Adrenal gland (tissue), 12 donors: ENCODE results near the gene OR51Q1. TPM values are rescaled to one million over a fixed set of nuclear protein-coding genes. Genes with fewer than 3 reads are reported as not detected.

Source experiments
- DNase-seq, 7 donors: peaks; one replicate each; pipeline ENCODE4 v3.0.0-alpha.2; 2019 to 2020
- H3K27ac ChIP-seq, 5 donors: fragments of 200-600 bp; sonication (generic) in 4 of 5; 1 replicate in 3 of 5; 2 replicates in 2 of 5; pipeline versions ENCODE4 v1.5.1 to v1.8.0; 2016 to 2020; ENCODE audit warnings: mild to moderate bottlenecking in 1 of 5
- H3K27me3 ChIP-seq: fragments of 200-600 bp; 2 replicates; pipeline ENCODE4 v1.8.0; 2021
- H3K36me3 ChIP-seq, 2 donors: fragments of 200-600 bp; replicated peaks in 1 of 2; 1 replicate in 1 of 2; 2 replicates in 1 of 2; pipeline versions ENCODE4 v1.5.1 to v1.8.0; 2018 to 2022
- H3K4me1 ChIP-seq, 2 donors: fragments of 200-600 bp; replicated peaks in 1 of 2; 1 replicate in 1 of 2; 2 replicates in 1 of 2; pipeline versions ENCODE4 v1.5.1 to v1.8.0; 2018 to 2021
- H3K4me3 ChIP-seq, 4 donors: fragments of 200-600 bp; sonication (generic) in 3 of 4; one replicate each; pipeline ENCODE4 v1.5.1; 2016 to 2018
- H3K9me3 ChIP-seq, 3 donors: fragments of 200-600 bp; sonication (generic) in 1 of 3; replicated peaks in 1 of 3; 1 replicate in 2 of 3; 2 replicates in 1 of 3; pipeline versions ENCODE4 v1.5.1 to v1.8.0; 2016 to 2021
- POLR2A ChIP-seq, 2 donors: fragments of 450-650 bp; IDR thresholded peaks; one replicate each; pipeline ENCODE4 v1.6.1; 2017; ENCODE audit warnings: antibody characterized with exemption in 2 of 2, mild to moderate bottlenecking in 2 of 2, moderate library complexity in 1 of 2
- WGBS, 4 donors: extraction: QIAGEN DNeasy Blood & Tissue Kit in 2 of 4; methylation state at CpG; one replicate each; pipeline versions ENCODE4 v1.1.5 to v1.1.7; 2013 to 2017; 5-methylcytosine and 5-hydroxymethylcytosine counted together
- intact Hi-C, 2 donors: fragments of 100-400 bp; cut with DNase I; formaldehyde crosslinking; loops; one replicate each; pipeline versions ENCODE4 v1.14.1 to v1.15.0; 2022 to 2023
- polyA plus RNA-seq, 3 donors: library from polyadenylated mRNA; stranded (reverse); fragments of 200-250 nt in 2 of 3; fragments of 350-450 nt in 1 of 3; fragmentation: Illumina TruSeq in 1 of 3; extraction: RNeasy Lipid Tissue Mini Kit (QIAGEN cat#74804) in 1 of 3; gene quantifications; one replicate each; pipeline ENCODE4 v1.2.3, GENCODE V29; 2013 to 2014
- total RNA-seq, 9 donors: library from RNA; depleted of rRNA in 4 of 9; stranded (reverse); fragments of >200 nt in 4 of 9; fragments of 120-200 nt in 1 of 9; fragmentation: NEBNext Ultra II Directional in 1 of 9; extraction: Animal tissue kit (Norgen Biotek cat#: 25700) in 1 of 9; gene quantifications; one replicate each; pipeline versions ENCODE4 v1.1.0 to v1.2.4, GENCODE V29; 2013 to 2023
- TF ChIP-seq, protein P1 (sequence below), 6 experiments: fragments of 450-650 bp in 4 of 6; fragments of 200-600 bp in 2 of 6; sonication (generic) in 1 of 6; IDR thresholded peaks; 1 replicate in 5 of 6; 2 replicates in 1 of 6; pipeline versions ENCODE4 v1.5.1 to v1.8.0; 2016 to 2021; ENCODE audit warnings: antibody characterized with exemption in 6 of 6, mild to moderate bottlenecking in 2 of 6, moderate library complexity in 1 of 6
- donor health status: healthy with polysubstance abuse.
- donor health status: Bipolar disorder and iron deficiency.
- donor health status: DM: yes; HTN: yes; CAD: no.
- donor health status: DM: no; HTN: no; CAD: no.
- donor health status: DM: no; HTN: no; CAD: no.
- donor health status: DM: yes; HTN: yes; CAD: no.

OR51Q1 gene
- total and polyA plus RNA-seq, 12 donors = not detected

GRCh38 chr11:5390210-5390609, 31.7 kb upstream of the OR51Q1 start:
- DNase-seq = no peak
- TF ChIP-seq POLR2A (IDR thresholded peaks at IDR 0.05) = no peak
- TF ChIP-seq, protein P1, sequence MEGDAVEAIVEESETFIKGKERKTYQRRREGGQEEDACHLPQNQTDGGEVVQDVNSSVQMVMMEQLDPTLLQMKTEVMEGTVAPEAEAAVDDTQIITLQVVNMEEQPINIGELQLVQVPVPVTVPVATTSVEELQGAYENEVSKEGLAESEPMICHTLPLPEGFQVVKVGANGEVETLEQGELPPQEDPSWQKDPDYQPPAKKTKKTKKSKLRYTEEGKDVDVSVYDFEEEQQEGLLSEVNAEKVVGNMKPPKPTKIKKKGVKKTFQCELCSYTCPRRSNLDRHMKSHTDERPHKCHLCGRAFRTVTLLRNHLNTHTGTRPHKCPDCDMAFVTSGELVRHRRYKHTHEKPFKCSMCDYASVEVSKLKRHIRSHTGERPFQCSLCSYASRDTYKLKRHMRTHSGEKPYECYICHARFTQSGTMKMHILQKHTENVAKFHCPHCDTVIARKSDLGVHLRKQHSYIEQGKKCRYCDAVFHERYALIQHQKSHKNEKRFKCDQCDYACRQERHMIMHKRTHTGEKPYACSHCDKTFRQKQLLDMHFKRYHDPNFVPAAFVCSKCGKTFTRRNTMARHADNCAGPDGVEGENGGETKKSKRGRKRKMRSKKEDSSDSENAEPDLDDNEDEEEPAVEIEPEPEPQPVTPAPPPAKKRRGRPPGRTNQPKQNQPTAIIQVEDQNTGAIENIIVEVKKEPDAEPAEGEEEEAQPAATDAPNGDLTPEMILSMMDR (IDR thresholded peaks at IDR 0.05) = no peak
- Histone ChIP-seq H3K27ac (no peak overlapping the region), H3K27me3 (no peaks in the 10 kb centered on the region), H3K4me3 (no peak overlapping the region), H3K4me1 (no peaks in the 10 kb centered on the region), H3K9me3 (no peaks in the 10 kb centered on the region), H3K36me3 (no peaks in the 10 kb centered on the region)
- intact Hi-C loops = no loop called here
- WGBS, 4 donors = 71 to 90% (median 80%) methylated on average over 2 of the region's 2 CpGs

DNA sequence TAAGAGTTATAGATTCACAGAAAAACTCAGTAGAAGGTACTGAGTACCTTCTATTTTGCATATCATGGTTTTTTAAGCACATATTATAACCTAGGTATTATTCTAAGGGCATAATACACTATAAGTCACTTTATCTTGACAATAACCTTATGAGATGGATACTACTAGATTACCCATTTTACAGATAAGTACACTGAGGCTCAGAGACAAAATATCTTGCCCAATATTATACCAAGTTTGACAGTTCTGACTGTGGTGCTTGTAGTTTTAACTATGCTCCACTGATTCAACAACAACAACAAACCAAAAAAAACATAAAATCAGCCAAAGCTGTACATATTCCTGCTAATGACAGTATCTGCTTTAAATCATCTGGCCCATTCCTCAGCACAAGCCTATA, 27.8 kb upstream of the OR51Q1 start:
- H3K9me3 ChIP-seq = no peaks in the 10 kb centered on the region
- H3K4me3 ChIP-seq = no peak overlapping the region
- H3K27ac ChIP-seq = no peak overlapping the region
- TF ChIP-seq, protein P1 (IDR thresholded peaks at IDR 0.05) = no peak
- no peak for TF ChIP-seq POLR2A (IDR thresholded peaks at IDR 0.05)
- no peaks in the 10 kb centered on the region for H3K36me3 ChIP-seq
- H3K27me3 ChIP-seq = no peaks in the 10 kb centered on the region
- DNase-seq = no peak
- no peaks in the 10 kb centered on the region for H3K4me1 ChIP-seq
- intact Hi-C loops = no loop called here

- H3K36me3 ChIP-seq = no peaks in the 10 kb centered on the region
- no peaks in the 10 kb centered on the region for H3K9me3 ChIP-seq
- no peaks in the 10 kb centered on the region for H3K4me1 ChIP-seq
- no peak for TF ChIP-seq POLR2A (IDR thresholded peaks at IDR 0.05)
- TF ChIP-seq, protein P1 (IDR thresholded peaks at IDR 0.05) = no peak
- DNase-seq = no peak
- no peaks in the 10 kb centered on the region for H3K27me3 ChIP-seq
- no peak overlapping the region for H3K4me3 ChIP-seq
- H3K27ac ChIP-seq = no peak overlapping the region
- intact Hi-C loops = no loop called here
Measured at GRCh38 chr11:5398936-5399335, 23.0 kb upstream of the OR51Q1 start.

DNA sequence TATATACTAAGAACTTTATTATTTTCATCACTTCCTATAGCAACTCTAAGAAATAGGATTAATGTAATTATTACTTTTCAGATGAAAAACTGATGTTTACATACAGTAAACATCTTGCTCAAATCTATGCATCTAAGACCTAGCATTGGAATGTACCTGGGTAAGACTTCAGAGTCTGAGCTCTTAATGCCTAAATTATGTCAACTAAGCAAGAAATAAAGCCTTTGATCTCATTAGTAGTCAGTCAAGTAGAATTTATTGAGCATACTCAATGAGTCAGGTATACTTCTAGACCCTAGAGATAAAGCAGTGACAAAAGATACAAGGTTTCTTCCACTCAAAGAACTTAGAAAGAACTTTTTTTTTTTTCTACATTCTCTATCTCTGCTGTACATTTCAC, 16.7 kb upstream of the OR51Q1 start:
- no peaks in the 10 kb centered on the region for H3K27me3 ChIP-seq

More for the DNA sequence above, 16.7 kb upstream of the OR51Q1 start:
- intact Hi-C loops = no loop called here
- no peak overlapping the region for H3K27ac ChIP-seq
- H3K36me3 ChIP-seq = no peaks in the 10 kb centered on the region
- H3K4me1 ChIP-seq = no peaks in the 10 kb centered on the region
- H3K9me3 ChIP-seq = no peaks in the 10 kb centered on the region
- TF ChIP-seq POLR2A (IDR thresholded peaks at IDR 0.05) = no peak
- TF ChIP-seq, protein P1 (IDR thresholded peaks at IDR 0.05) = no peak
- no peak overlapping the region for H3K4me3 ChIP-seq
- no peak for DNase-seq
